22Rv1 (cell line): ENCODE measurements around the gene SPATA3.

Source experiments
- H3K27ac ChIP-seq: fragments of 450-650 bp; 2 replicates; pipeline ENCODE4 v1.5.1; 2017
- CTCF ChIP-seq: fragments of 450-650 bp; IDR thresholded peaks from 2 replicates; pipeline ENCODE4 v1.5.1; 2017; ENCODE audit warnings: mild to moderate bottlenecking
- ZFX ChIP-seq: fragments of 450-650 bp; IDR thresholded peaks from 2 replicates; pipeline ENCODE4 v1.6.1; 2017; ENCODE audit warnings: antibody characterized with exemption, borderline replicate concordance

SPATA3 gene

GRCh38 chr2:231051116-231051515, 55.2 kb downstream of the SPATA3 start:
- H3K27ac ChIP-seq: peak overlapping the region; percentile 99
- TF ChIP-seq ZFX (no peak), CTCF (no peak)

- TF ChIP-seq CTCF (peak; percentile 98), ZFX (no peak)
- H3K27ac ChIP-seq: peak overlapping the region; percentile 99
These were observed 56.9 kb downstream of the SPATA3 start for GRCh38 chr2:231052494-231053451.

GRCh38 chr2:231053846-231054245, 57.9 kb downstream of the SPATA3 start:
- TF ChIP-seq CTCF (no peak), ZFX (no peak)
- H3K27ac ChIP-seq: no peak overlapping the region

- H3K27ac ChIP-seq: peak within 1 kb of the TSS; percentile 84
- TF ChIP-seq ZFX (no peak), CTCF (peak; percentile 95)
These were observed 60.8 kb downstream of the SPATA3 start, which contains the start of gene PSMD1 for GRCh38 chr2:231056453-231057416. Gene PSMD1, plus strand, starts transcription at chr2:231056867. Its CDS starts 159 bp downstream, at chr2:231057026.

GRCh38 chr2:231057590-231057989, 61.7 kb downstream of the SPATA3 start:
- TF ChIP-seq ZFX (no peak), CTCF (no peak)
- H3K27ac ChIP-seq: peak overlapping the region; percentile 84
